ENCODE data around the gene SNX14.

DNA sequence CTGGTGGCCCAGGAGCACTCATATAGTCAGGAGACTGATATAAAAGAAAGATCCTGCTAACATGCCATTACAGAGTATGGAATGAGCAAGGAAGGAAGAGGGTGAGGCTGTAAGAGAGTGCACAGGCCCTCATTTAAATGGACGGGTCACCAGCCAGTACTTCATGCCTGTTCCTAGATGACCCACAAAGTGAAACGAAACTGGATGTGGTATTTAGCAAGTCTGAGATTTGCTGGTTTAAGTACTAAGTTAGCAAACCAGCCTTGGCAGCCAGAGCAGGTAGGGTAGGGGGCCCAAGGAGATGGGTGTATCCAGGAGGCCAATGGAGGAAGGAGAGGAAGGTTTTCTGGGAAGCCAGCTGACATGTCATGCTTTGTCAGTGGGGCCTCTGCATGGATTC lies 127.9 kb downstream of the SNX14 start:
- TF ChIP-seq ZBTB40 (IDR thresholded peaks at IDR 0.05) (no peak), ZBTB40 (CRISPR knock-in tag; IDR thresholded peaks at IDR 0.05) (no peak), ONECUT2 (CRISPR knock-in tag; IDR thresholded peaks at IDR 0.05) (no peak), PLSCR1 (CRISPR knock-in tag; IDR thresholded peaks at IDR 0.05; ENCODE audit: borderline replicate concordance) (no peak), ZMAT3 (CRISPR knock-in tag; conservative IDR thresholded peaks at IDR 0.05) (no peak), RBM39 (IDR thresholded peaks at IDR 0.05; ENCODE audit: low read depth, low read length, poor library complexity, severe bottlenecking) (no peak), ZMYM2 (CRISPR knock-in tag; IDR thresholded peaks at IDR 0.05) (no peak)
- TF ChIP-seq, protein P1, sequence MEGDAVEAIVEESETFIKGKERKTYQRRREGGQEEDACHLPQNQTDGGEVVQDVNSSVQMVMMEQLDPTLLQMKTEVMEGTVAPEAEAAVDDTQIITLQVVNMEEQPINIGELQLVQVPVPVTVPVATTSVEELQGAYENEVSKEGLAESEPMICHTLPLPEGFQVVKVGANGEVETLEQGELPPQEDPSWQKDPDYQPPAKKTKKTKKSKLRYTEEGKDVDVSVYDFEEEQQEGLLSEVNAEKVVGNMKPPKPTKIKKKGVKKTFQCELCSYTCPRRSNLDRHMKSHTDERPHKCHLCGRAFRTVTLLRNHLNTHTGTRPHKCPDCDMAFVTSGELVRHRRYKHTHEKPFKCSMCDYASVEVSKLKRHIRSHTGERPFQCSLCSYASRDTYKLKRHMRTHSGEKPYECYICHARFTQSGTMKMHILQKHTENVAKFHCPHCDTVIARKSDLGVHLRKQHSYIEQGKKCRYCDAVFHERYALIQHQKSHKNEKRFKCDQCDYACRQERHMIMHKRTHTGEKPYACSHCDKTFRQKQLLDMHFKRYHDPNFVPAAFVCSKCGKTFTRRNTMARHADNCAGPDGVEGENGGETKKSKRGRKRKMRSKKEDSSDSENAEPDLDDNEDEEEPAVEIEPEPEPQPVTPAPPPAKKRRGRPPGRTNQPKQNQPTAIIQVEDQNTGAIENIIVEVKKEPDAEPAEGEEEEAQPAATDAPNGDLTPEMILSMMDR (CRISPR knock-in tag; IDR thresholded peaks at IDR 0.05): no peak
- TF ChIP-seq, protein P2, sequence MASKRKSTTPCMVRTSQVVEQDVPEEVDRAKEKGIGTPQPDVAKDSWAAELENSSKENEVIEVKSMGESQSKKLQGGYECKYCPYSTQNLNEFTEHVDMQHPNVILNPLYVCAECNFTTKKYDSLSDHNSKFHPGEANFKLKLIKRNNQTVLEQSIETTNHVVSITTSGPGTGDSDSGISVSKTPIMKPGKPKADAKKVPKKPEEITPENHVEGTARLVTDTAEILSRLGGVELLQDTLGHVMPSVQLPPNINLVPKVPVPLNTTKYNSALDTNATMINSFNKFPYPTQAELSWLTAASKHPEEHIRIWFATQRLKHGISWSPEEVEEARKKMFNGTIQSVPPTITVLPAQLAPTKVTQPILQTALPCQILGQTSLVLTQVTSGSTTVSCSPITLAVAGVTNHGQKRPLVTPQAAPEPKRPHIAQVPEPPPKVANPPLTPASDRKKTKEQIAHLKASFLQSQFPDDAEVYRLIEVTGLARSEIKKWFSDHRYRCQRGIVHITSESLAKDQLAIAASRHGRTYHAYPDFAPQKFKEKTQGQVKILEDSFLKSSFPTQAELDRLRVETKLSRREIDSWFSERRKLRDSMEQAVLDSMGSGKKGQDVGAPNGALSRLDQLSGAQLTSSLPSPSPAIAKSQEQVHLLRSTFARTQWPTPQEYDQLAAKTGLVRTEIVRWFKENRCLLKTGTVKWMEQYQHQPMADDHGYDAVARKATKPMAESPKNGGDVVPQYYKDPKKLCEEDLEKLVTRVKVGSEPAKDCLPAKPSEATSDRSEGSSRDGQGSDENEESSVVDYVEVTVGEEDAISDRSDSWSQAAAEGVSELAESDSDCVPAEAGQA (IDR thresholded peaks at IDR 0.05; ENCODE audit: low read depth): no peak
- TF ChIP-seq, protein P2 (CRISPR knock-in tag; IDR thresholded peaks at IDR 0.05; ENCODE audit: borderline replicate concordance): no peak
- TF ChIP-seq, protein P3, sequence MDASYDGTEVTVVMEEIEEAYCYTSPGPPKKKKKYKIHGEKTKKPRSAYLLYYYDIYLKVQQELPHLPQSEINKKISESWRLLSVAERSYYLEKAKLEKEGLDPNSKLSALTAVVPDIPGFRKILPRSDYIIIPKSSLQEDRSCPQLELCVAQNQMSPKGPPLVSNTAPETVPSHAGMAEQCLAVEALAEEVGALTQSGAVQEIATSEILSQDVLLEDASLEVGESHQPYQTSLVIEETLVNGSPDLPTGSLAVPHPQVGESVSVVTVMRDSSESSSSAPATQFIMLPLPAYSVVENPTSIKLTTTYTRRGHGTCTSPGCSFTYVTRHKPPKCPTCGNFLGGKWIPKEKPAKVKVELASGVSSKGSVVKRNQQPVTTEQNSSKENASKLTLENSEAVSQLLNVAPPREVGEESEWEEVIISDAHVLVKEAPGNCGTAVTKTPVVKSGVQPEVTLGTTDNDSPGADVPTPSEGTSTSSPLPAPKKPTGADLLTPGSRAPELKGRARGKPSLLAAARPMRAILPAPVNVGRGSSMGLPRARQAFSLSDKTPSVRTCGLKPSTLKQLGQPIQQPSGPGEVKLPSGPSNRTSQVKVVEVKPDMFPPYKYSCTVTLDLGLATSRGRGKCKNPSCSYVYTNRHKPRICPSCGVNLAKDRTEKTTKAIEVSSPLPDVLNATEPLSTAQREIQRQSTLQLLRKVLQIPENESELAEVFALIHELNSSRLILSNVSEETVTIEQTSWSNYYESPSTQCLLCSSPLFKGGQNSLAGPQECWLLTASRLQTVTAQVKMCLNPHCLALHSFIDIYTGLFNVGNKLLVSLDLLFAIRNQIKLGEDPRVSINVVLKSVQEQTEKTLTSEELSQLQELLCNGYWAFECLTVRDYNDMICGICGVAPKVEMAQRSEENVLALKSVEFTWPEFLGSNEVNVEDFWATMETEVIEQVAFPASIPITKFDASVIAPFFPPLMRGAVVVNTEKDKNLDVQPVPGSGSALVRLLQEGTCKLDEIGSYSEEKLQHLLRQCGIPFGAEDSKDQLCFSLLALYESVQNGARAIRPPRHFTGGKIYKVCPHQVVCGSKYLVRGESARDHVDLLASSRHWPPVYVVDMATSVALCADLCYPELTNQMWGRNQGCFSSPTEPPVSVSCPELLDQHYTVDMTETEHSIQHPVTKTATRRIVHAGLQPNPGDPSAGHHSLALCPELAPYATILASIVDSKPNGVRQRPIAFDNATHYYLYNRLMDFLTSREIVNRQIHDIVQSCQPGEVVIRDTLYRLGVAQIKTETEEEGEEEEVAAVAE (CRISPR knock-in tag; IDR thresholded peaks at IDR 0.05; ENCODE audit: borderline replicate concordance): no peak

All from HepG2 (cell line).